Measurements from ENCODE around the gene ACOD1.

The ACOD1 gene

GRCh38 chr13:76983676-76984075 lies 35.4 kb downstream of the ACOD1 start:
- DNase-seq (ENCODE audit: low read depth, low spot score): no peak
- Histone ChIP-seq H3K4me3 (ENCODE audit: insufficient read length, low read depth) (no peak overlapping the region), H3K36me3 (ENCODE audit: insufficient read depth, insufficient read length, low read length) (no peaks in the 10 kb centered on the region), H3K9me3 (ENCODE audit: insufficient read depth, low read length) (no peaks in the 10 kb centered on the region), H3K4me1 (ENCODE audit: insufficient read depth, insufficient read length) (no peaks in the 10 kb centered on the region), H3K9ac (ENCODE audit: insufficient read length, low read depth) (no peak overlapping the region), H3K27me3 (ENCODE audit: insufficient read depth, insufficient read length) (peaks cover 4% of the 10 kb centered on the region)
- TF ChIP-seq SUZ12 (IDR thresholded peaks at IDR 0.05; ENCODE audit: extremely low read depth, insufficient read depth, insufficient read length) (no peak), ZNF274 (IDR thresholded peaks at IDR 0.05; ENCODE audit: low read depth, low read length) (no peak), YY1 (IDR thresholded peaks at IDR 0.05; ENCODE audit: insufficient read depth, insufficient read length) (no peak)

- Histone ChIP-seq H3K9me3 (ENCODE audit: insufficient read depth, low read length) (no peaks in the 10 kb centered on the region), H3K4me3 (ENCODE audit: insufficient read length, low read depth) (peak overlapping the region; percentile 67), H3K36me3 (ENCODE audit: insufficient read depth, insufficient read length, low read length) (peaks cover 7% of the 10 kb centered on the region), H3K27me3 (ENCODE audit: insufficient read depth, insufficient read length) (peaks cover 11% of the 10 kb centered on the region), H3K4me1 (ENCODE audit: insufficient read depth, insufficient read length) (no peaks in the 10 kb centered on the region), H3K9ac (ENCODE audit: insufficient read length, low read depth) (peak overlapping the region; percentile 57)
- DNase-seq (ENCODE audit: low read depth, low spot score): no peak
- no peak for TF ChIP-seq SUZ12 (IDR thresholded peaks at IDR 0.05; ENCODE audit: extremely low read depth, insufficient read depth, insufficient read length)
- no peak for TF ChIP-seq ZNF274 (IDR thresholded peaks at IDR 0.05; ENCODE audit: low read depth, low read length)
- TF ChIP-seq YY1 (IDR thresholded peaks at IDR 0.05; ENCODE audit: insufficient read depth, insufficient read length): no peak
Measured at GRCh38 chr13:76991432-76991795, 43.1 kb downstream of the ACOD1 start.

- no peaks in the 10 kb centered on the region for H3K4me1 ChIP-seq (ENCODE audit: insufficient read depth, insufficient read length)
- peaks cover 11% of the 10 kb centered on the region for H3K27me3 ChIP-seq (ENCODE audit: insufficient read depth, insufficient read length)
- H3K9ac ChIP-seq (ENCODE audit: insufficient read length, low read depth): peak within 1 kb of the TSS; percentile 84
- peaks cover 7% of the 10 kb centered on the region for H3K36me3 ChIP-seq (ENCODE audit: insufficient read depth, insufficient read length, low read length)
- no peak for TF ChIP-seq SUZ12 (IDR thresholded peaks at IDR 0.05; ENCODE audit: extremely low read depth, insufficient read depth, insufficient read length)
- TF ChIP-seq YY1 (IDR thresholded peaks at IDR 0.05; ENCODE audit: insufficient read depth, insufficient read length): peak; percentile 23
- TF ChIP-seq ZNF274 (IDR thresholded peaks at IDR 0.05; ENCODE audit: low read depth, low read length): no peak
- peak within 1 kb of the TSS; percentile 67 for H3K4me3 ChIP-seq (ENCODE audit: insufficient read length, low read depth)
- H3K9me3 ChIP-seq (ENCODE audit: insufficient read depth, low read length): no peaks in the 10 kb centered on the region
- DNase-seq (ENCODE audit: low read depth, low spot score): peak; percentile 83
Measured at GRCh38 chr13:76991796-76992547, 43.7 kb downstream of the ACOD1 start, which contains the start of gene CLN5. Gene CLN5 (plus strand): TSS chr13:76992081. CDS start chr13:76992099, 18 bp downstream.

GRCh38 chr13:76992548-76993001 lies 44.3 kb downstream of the ACOD1 start:
- H3K9me3 ChIP-seq (ENCODE audit: insufficient read depth, low read length): no peaks in the 10 kb centered on the region
- H3K4me1 ChIP-seq (ENCODE audit: insufficient read depth, insufficient read length): no peaks in the 10 kb centered on the region
- peak overlapping the region; percentile 67 for H3K4me3 ChIP-seq (ENCODE audit: insufficient read length, low read depth)
- H3K36me3 ChIP-seq (ENCODE audit: insufficient read depth, insufficient read length, low read length): peaks cover 7% of the 10 kb centered on the region
- DNase-seq (ENCODE audit: low read depth, low spot score): no peak
- TF ChIP-seq SUZ12 (IDR thresholded peaks at IDR 0.05; ENCODE audit: extremely low read depth, insufficient read depth, insufficient read length): no peak
- TF ChIP-seq YY1 (IDR thresholded peaks at IDR 0.05; ENCODE audit: insufficient read depth, insufficient read length): no peak
- no peak for TF ChIP-seq ZNF274 (IDR thresholded peaks at IDR 0.05; ENCODE audit: low read depth, low read length)
- H3K27me3 ChIP-seq (ENCODE audit: insufficient read depth, insufficient read length): peaks cover 11% of the 10 kb centered on the region
- H3K9ac ChIP-seq (ENCODE audit: insufficient read length, low read depth): peak overlapping the region; percentile 84

- H3K4me1 ChIP-seq (ENCODE audit: insufficient read depth, insufficient read length): no peaks in the 10 kb centered on the region
- H3K36me3 ChIP-seq (ENCODE audit: insufficient read depth, insufficient read length, low read length): peaks cover 7% of the 10 kb centered on the region
- no peak for DNase-seq (ENCODE audit: low read depth, low spot score)
- H3K9ac ChIP-seq (ENCODE audit: insufficient read length, low read depth): peak overlapping the region; percentile 84
- H3K4me3 ChIP-seq (ENCODE audit: insufficient read length, low read depth): peak overlapping the region; percentile 67
- H3K9me3 ChIP-seq (ENCODE audit: insufficient read depth, low read length): no peaks in the 10 kb centered on the region
- TF ChIP-seq YY1 (IDR thresholded peaks at IDR 0.05; ENCODE audit: insufficient read depth, insufficient read length): no peak
- peaks cover 11% of the 10 kb centered on the region for H3K27me3 ChIP-seq (ENCODE audit: insufficient read depth, insufficient read length)
Measured at GRCh38 chr13:76993021-76993420, 44.7 kb downstream of the ACOD1 start.

GRCh38 chr13:76993473-76993872 lies 45.2 kb downstream of the ACOD1 start:
- Histone ChIP-seq H3K36me3 (ENCODE audit: insufficient read depth, insufficient read length, low read length) (peaks cover 7% of the 10 kb centered on the region), H3K4me3 (ENCODE audit: insufficient read length, low read depth) (no peak overlapping the region), H3K9ac (ENCODE audit: insufficient read length, low read depth) (no peak overlapping the region), H3K4me1 (ENCODE audit: insufficient read depth, insufficient read length) (no peaks in the 10 kb centered on the region), H3K9me3 (ENCODE audit: insufficient read depth, low read length) (no peaks in the 10 kb centered on the region), H3K27me3 (ENCODE audit: insufficient read depth, insufficient read length) (peaks cover 11% of the 10 kb centered on the region)
- no peak for TF ChIP-seq SUZ12 (IDR thresholded peaks at IDR 0.05; ENCODE audit: extremely low read depth, insufficient read depth, insufficient read length)
- no peak for DNase-seq (ENCODE audit: low read depth, low spot score)

GRCh38 chr13:76994281-76994680 lies 46.0 kb downstream of the ACOD1 start:
- Histone ChIP-seq H3K9me3 (ENCODE audit: insufficient read depth, low read length) (no peaks in the 10 kb centered on the region), H3K4me1 (ENCODE audit: insufficient read depth, insufficient read length) (no peaks in the 10 kb centered on the region), H3K4me3 (ENCODE audit: insufficient read length, low read depth) (no peak overlapping the region), H3K9ac (ENCODE audit: insufficient read length, low read depth) (no peak overlapping the region), H3K27me3 (ENCODE audit: insufficient read depth, insufficient read length) (peaks cover 11% of the 10 kb centered on the region), H3K36me3 (ENCODE audit: insufficient read depth, insufficient read length, low read length) (peaks cover 9% of the 10 kb centered on the region)
- TF ChIP-seq SUZ12 (IDR thresholded peaks at IDR 0.05; ENCODE audit: extremely low read depth, insufficient read depth, insufficient read length) (no peak), YY1 (IDR thresholded peaks at IDR 0.05; ENCODE audit: insufficient read depth, insufficient read length) (no peak), ZNF274 (IDR thresholded peaks at IDR 0.05; ENCODE audit: low read depth, low read length) (no peak)
- DNase-seq (ENCODE audit: low read depth, low spot score): no peak
